Right lobe of liver (tissue), 4 donors: ENCODE data around the gene POLR3H.

Experiments
- POLR2A ChIP-seq: fragments of 450-650 bp; IDR thresholded peaks from one replicate; pipeline ENCODE4 v1.6.1; 2017; ENCODE audit warnings: antibody characterized with exemption, mild to moderate bottlenecking
- TF ChIP-seq, protein P1 (sequence below), 4 donors: fragments of 200-600 bp in 3 of 4; fragments of 450-650 bp in 1 of 4; IDR thresholded peaks; one replicate each; pipeline versions ENCODE4 v1.5.1 to v1.8.0; 2016 to 2022; ENCODE audit warnings: antibody characterized with exemption in 4 of 4, mild to moderate bottlenecking in 2 of 4
- donor health status: DM: no; HTN: no; CAD: no.
- donor health status: DM: no; HTN: no; CAD: no.
- donor health status: DM: no; HTN: yes; CAD: no.

- TF ChIP-seq, protein P1, sequence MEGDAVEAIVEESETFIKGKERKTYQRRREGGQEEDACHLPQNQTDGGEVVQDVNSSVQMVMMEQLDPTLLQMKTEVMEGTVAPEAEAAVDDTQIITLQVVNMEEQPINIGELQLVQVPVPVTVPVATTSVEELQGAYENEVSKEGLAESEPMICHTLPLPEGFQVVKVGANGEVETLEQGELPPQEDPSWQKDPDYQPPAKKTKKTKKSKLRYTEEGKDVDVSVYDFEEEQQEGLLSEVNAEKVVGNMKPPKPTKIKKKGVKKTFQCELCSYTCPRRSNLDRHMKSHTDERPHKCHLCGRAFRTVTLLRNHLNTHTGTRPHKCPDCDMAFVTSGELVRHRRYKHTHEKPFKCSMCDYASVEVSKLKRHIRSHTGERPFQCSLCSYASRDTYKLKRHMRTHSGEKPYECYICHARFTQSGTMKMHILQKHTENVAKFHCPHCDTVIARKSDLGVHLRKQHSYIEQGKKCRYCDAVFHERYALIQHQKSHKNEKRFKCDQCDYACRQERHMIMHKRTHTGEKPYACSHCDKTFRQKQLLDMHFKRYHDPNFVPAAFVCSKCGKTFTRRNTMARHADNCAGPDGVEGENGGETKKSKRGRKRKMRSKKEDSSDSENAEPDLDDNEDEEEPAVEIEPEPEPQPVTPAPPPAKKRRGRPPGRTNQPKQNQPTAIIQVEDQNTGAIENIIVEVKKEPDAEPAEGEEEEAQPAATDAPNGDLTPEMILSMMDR (IDR thresholded peaks at IDR 0.05), result no peak
- no peak for TF ChIP-seq POLR2A
These were observed 6.8 kb upstream of the POLR3H start for GRCh38 chr22:41550952-41551491.
